GM19395 (cell line): ENCODE measurements around the gene FAM117B.
A peak's percentile ranks its signal among the peaks of the same experiment; 100 is the strongest.
"Not testable (repeated sequence)": the region's sequence is repeated elsewhere in the genome, so short reads cannot be mapped to it uniquely, and the experiment has no call there.

Experiments
- ATAC-seq: cut with Tn5 transposase; IDR thresholded peaks from one replicate; pipeline ENCODE4 v1.9.1; 2021; ENCODE audit warnings: mild to moderate bottlenecking, moderate library complexity; ENCODE audit not compliant: unreplicated experiment

The FAM117B gene

GRCh38 chr2:202756598-202756997 is 121.8 kb downstream of the FAM117B start:
- ATAC-seq: no peak

- no peak for ATAC-seq
These were observed 122.6 kb downstream of the FAM117B start for GRCh38 chr2:202757339-202757738.

- ATAC-seq: no peak
These were observed 123.4 kb downstream of the FAM117B start for GRCh38 chr2:202758128-202758527.

GRCh38 chr2:202758604-202759003 is 123.8 kb downstream of the FAM117B start:
- no peak for ATAC-seq

GRCh38 chr2:202760848-202761247 is 126.1 kb downstream of the FAM117B start:
- ATAC-seq: no peak

- ATAC-seq: no peak
These were observed 127.8 kb downstream of the FAM117B start for GRCh38 chr2:202762556-202762955.

GRCh38 chr2:202763916-202764315 is 129.1 kb downstream of the FAM117B start:
- no peak for ATAC-seq

GRCh38 chr2:202764991-202765390 is 130.2 kb downstream of the FAM117B start:
- no peak for ATAC-seq

- ATAC-seq: no peak
These were observed 130.7 kb downstream of the FAM117B start for GRCh38 chr2:202765436-202765835.

- no peak for ATAC-seq
These were observed 133.5 kb downstream of the FAM117B start for GRCh38 chr2:202768273-202768672.

- no peak for ATAC-seq
These were observed 134.4 kb downstream of the FAM117B start for GRCh38 chr2:202769201-202769600.

- ATAC-seq: no peak
These were observed 136.6 kb downstream of the FAM117B start for GRCh38 chr2:202771336-202771735.

GRCh38 chr2:202771741-202772460 is 137.1 kb downstream of the FAM117B start:
- no peak for ATAC-seq

- ATAC-seq: no peak
These were observed 138.7 kb downstream of the FAM117B start for GRCh38 chr2:202773301-202773973.

- ATAC-seq: no peak
These were observed 139.3 kb downstream of the FAM117B start for GRCh38 chr2:202774104-202774503.

- no peak for ATAC-seq
These were observed 143.4 kb downstream of the FAM117B start for GRCh38 chr2:202778217-202778616.

GRCh38 chr2:202780514-202781021 is 145.8 kb downstream of the FAM117B start:
- peak; percentile 95 for ATAC-seq

GRCh38 chr2:202782940-202783558 is 148.3 kb downstream of the FAM117B start:
- ATAC-seq: no peak

GRCh38 chr2:202786842-202787241 is 152.1 kb downstream of the FAM117B start:
- ATAC-seq: no peak

- no peak for ATAC-seq
These were observed 155.9 kb downstream of the FAM117B start for GRCh38 chr2:202790676-202791075.

- no peak for ATAC-seq
These were observed 163.2 kb downstream of the FAM117B start for GRCh38 chr2:202797944-202798343.

GRCh38 chr2:202805911-202806310 is 171.1 kb downstream of the FAM117B start:
- not testable (repeated sequence) for ATAC-seq
